Measurements from ENCODE around the gene PAX2.

DNA sequence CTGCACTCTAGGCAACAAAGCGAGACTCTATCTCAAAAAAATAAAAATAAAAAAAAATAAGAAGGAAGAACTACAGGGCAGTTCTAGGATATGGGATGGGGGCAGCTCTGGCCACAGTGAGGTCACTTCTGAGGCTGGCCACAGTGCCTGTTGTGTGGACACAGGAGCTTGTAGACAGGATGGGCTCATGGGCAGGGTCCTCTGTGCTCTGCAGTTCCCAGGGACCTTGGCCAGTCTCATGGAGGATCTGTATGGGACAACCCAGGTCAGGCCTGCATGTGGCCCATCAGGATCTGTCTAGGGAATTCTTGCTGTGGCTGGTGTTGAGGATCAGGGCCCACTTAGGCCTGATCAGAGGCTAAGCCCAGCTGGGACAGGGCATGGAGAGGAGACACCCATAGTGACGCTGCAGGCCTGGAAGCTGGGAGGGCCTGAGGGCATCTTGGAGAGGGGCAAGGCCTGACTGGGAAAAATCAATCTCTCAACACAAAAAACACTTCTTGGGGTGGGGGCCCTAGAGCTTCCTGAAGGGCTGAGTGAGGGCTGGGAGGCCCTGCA lies 19.4 kb upstream of the PAX2 start:
- TF ChIP-seq, protein P1, sequence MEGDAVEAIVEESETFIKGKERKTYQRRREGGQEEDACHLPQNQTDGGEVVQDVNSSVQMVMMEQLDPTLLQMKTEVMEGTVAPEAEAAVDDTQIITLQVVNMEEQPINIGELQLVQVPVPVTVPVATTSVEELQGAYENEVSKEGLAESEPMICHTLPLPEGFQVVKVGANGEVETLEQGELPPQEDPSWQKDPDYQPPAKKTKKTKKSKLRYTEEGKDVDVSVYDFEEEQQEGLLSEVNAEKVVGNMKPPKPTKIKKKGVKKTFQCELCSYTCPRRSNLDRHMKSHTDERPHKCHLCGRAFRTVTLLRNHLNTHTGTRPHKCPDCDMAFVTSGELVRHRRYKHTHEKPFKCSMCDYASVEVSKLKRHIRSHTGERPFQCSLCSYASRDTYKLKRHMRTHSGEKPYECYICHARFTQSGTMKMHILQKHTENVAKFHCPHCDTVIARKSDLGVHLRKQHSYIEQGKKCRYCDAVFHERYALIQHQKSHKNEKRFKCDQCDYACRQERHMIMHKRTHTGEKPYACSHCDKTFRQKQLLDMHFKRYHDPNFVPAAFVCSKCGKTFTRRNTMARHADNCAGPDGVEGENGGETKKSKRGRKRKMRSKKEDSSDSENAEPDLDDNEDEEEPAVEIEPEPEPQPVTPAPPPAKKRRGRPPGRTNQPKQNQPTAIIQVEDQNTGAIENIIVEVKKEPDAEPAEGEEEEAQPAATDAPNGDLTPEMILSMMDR (conservative IDR thresholded peaks at IDR 0.05), result no peak
- TF ChIP-seq EZH2 (IDR thresholded peaks at IDR 0.05; ENCODE audit: low read depth), result no peak

Measured in PC-9 (cell line).